HEK293T (cell line): ENCODE measurements around the gene CREB5.

Source experiments
- ARNT ChIP-seq: fragments of 450-650 bp; IDR thresholded peaks from 2 replicates; pipeline ENCODE4 v1.6.1; 2017; ENCODE audit warnings: mild to moderate bottlenecking
- BHLHE40 ChIP-seq: fragments of 450-650 bp; IDR thresholded peaks from 2 replicates; pipeline ENCODE4 v1.6.1; 2016; ENCODE audit warnings: mild to moderate bottlenecking, moderate library complexity, borderline replicate concordance
- CTBP1 ChIP-seq: fragments of 450-650 bp; IDR thresholded peaks from 2 replicates; pipeline ENCODE4 v1.6.1; 2016; ENCODE audit warnings: borderline replicate concordance
- ELF4 ChIP-seq: fragments of 450-650 bp; IDR thresholded peaks from 2 replicates; pipeline ENCODE4 v1.6.1; 2017; ENCODE audit warnings: antibody characterized with exemption
- FOXA1 ChIP-seq: fragments of 450-650 bp; IDR thresholded peaks from 2 replicates; pipeline ENCODE4 v1.6.1; 2016; ENCODE audit warnings: mild to moderate bottlenecking
- FOXK2 ChIP-seq: fragments of 450-650 bp; IDR thresholded peaks from 2 replicates; pipeline ENCODE4 v1.6.1; 2016; ENCODE audit warnings: mild to moderate bottlenecking
- FOXM1 ChIP-seq: fragments of 450-650 bp; IDR thresholded peaks from 2 replicates; pipeline ENCODE4 v1.6.1; 2017; ENCODE audit warnings: mild to moderate bottlenecking, borderline replicate concordance
- LEF1 ChIP-seq: fragments of 450-650 bp; IDR thresholded peaks from 2 replicates; pipeline ENCODE4 v1.6.1; 2017; ENCODE audit warnings: mild to moderate bottlenecking, borderline replicate concordance
- NFRKB ChIP-seq: fragments of 450-650 bp; IDR thresholded peaks from 2 replicates; pipeline ENCODE4 v1.6.1; 2016; ENCODE audit warnings: mild to moderate bottlenecking, moderate library complexity
- TARDBP ChIP-seq: fragments of 450-650 bp; IDR thresholded peaks from 2 replicates; pipeline ENCODE4 v1.6.1; 2016
- TF ChIP-seq, protein P1 (sequence below): fragments of 450-650 bp; IDR thresholded peaks from 2 replicates; pipeline ENCODE4 v1.6.1; 2016

DNA sequence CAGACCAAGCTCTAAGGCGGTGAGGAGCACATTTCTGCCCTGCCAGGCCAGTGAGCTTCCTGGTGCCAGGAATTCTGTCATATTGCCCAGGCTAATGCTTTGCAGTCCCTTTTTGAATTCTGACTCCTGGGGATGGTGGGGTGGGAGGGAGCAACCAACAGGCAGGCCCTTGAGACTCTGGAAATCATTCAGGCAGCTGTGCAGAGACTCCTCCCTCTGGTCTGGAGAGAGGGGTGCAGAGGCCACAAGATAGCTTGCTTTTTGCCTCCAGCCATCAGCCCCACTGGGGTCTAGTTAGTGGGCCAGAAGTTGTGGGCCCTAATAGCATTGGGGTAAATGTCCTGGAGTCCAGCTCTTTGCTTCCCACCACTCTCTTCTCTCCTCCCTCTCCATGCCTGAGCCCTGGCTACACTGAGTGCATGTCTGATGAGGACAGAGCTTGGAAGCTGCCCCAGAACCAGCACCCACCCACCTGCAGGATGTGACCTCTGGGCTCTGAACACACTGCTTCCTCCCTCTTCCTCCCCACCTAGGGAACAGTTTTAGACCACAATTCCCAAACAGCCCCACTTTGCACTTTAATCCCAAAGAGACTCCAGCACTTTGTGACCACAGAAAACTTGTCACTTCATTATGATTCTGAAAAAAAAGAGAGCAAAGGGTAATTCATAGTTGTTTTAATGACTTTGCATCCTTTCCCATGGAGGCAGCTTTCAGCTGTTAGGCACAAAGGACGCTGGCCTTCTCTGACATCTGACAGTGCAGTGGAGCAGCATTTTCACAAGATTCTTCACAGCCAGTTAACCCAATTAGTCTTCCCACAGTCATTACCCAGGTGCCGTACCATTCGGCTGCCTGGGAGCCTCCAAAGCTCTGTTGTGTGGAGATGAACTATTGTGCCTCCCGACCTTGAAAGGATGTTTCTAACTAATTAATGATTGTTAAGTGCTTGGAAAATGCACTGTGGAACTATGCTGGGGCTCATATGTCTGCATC lies 283.3 kb downstream of the CREB5 start:
- TF ChIP-seq FOXM1 (no peak), TARDBP (no peak), FOXA1 (no peak), ELF4 (no peak), ARNT (no peak), LEF1 (no peak), FOXK2 (no peak), BHLHE40 (no peak), CTBP1 (no peak), NFRKB (no peak)
- TF ChIP-seq, protein P1, sequence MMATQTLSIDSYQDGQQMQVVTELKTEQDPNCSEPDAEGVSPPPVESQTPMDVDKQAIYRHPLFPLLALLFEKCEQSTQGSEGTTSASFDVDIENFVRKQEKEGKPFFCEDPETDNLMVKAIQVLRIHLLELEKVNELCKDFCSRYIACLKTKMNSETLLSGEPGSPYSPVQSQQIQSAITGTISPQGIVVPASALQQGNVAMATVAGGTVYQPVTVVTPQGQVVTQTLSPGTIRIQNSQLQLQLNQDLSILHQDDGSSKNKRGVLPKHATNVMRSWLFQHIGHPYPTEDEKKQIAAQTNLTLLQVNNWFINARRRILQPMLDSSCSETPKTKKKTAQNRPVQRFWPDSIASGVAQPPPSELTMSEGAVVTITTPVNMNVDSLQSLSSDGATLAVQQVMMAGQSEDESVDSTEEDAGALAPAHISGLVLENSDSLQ = no peak
